Measurements from ENCODE around the gene SLC24A3. TPM values are rescaled to one million over a fixed set of nuclear protein-coding genes. Genes with fewer than 3 reads are reported as not detected.

Gene SLC24A3
- total RNA-seq, 1 experiment from 2014 or later: not detected

DNA sequence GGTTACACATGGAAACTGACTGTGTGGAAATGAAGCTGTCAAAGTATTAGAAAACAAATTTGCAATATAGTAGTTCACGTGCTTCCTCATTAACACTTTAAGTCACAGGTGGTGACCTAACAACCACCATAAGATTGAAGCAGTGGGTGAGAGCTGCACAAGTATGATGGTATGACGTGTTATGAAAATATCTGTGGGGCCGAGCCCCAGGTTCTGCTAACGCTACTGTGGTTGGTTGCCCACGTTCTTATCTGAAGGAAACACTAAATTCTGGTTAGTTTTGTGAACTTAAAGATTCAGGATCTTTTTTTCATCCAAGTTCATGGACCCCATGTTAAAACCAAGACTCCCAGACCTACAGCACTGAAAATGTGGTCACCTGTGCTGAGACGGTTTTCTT, 302.6 kb downstream of the SLC24A3 start:
- no peak for DNase-seq (ENCODE audit: low read depth, low spot score)
- in situ Hi-C loops (cut with HindIII; ENCODE audit: low pct_unique_long_range_greater_than_20kb, low sequenced_read_pairs): no loop called here

GRCh38 chr20:19519466-19519865, 307.0 kb downstream of the SLC24A3 start:
- no peak for DNase-seq (ENCODE audit: low read depth, low spot score)
- in situ Hi-C loops (cut with HindIII; ENCODE audit: low pct_unique_long_range_greater_than_20kb, low sequenced_read_pairs): no loop called here

- no peak for DNase-seq (ENCODE audit: low read depth, low spot score)
- in situ Hi-C loops (cut with HindIII; ENCODE audit: low pct_unique_long_range_greater_than_20kb, low sequenced_read_pairs): no loop called here
Observed at GRCh38 chr20:19520261-19520660, 307.8 kb downstream of the SLC24A3 start.

- DNase-seq (ENCODE audit: low read depth, low spot score): no peak
- in situ Hi-C loops (cut with HindIII; ENCODE audit: low pct_unique_long_range_greater_than_20kb, low sequenced_read_pairs): no loop called here
Observed at GRCh38 chr20:19522071-19522801, 309.8 kb downstream of the SLC24A3 start.

DNA sequence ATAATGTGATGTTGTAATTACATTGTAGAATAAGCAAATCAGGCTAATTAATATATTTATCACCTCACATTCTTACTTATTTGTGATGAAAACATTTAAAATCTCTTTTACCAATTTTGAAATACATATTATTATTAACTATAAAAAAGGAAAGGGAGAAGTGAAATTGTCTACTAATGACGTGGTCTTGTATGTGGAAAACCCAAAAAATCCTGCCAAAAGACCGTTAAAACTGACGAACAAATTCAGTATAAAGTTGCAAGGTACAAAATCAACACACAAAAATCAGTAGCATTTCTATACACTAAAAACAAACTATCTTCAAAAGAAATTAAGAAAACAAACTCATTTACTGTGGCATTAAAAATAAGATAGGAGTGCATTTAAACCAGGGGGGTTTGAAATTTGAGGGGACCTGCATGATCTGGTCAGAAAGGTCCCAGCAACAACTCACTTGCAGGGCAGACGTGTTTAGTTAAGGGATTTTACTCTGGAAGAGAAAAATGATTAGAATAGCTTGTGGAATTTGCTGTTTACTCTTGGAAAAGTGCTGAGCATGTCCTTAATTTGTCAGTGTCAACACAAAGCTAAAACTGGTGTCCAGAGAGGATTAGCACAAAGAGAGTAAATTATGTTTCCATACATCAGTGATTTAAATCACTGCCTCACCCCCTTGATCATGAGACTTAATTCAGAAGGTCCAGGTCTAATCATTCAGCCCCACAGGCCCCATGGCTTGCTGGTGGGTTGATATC, 310.6 kb downstream of the SLC24A3 start:
- in situ Hi-C loops (cut with HindIII; ENCODE audit: low pct_unique_long_range_greater_than_20kb, low sequenced_read_pairs): no loop called here
- DNase-seq (ENCODE audit: low read depth, low spot score): no peak

GRCh38 chr20:19524691-19525090, 312.2 kb downstream of the SLC24A3 start:
- no peak for DNase-seq (ENCODE audit: low read depth, low spot score)
- in situ Hi-C loops (cut with HindIII; ENCODE audit: low pct_unique_long_range_greater_than_20kb, low sequenced_read_pairs): no loop called here

DNA sequence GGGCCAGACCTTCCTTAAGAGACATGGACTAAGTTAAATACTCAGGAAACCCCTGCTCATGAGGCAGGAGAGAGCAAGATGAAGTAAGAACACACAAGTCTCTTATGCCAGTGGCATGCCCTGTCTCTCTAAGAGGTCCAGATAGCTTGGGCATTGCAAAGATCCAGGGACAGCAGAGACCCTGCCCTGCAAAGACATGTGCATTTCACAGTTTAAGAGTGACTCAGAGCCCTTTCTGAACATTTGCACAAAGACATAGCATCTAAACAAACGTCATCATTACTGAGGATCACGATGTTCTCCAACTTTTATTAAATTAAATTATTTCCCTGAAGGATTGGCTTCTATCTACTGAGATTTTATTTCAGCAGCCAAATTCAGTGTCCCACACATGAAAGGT, 315.1 kb downstream of the SLC24A3 start:
- no peak for DNase-seq (ENCODE audit: low read depth, low spot score)
- in situ Hi-C loops (cut with HindIII; ENCODE audit: low pct_unique_long_range_greater_than_20kb, low sequenced_read_pairs): no loop called here

GRCh38 chr20:19528286-19529030, 316.0 kb downstream of the SLC24A3 start:
- in situ Hi-C loops (cut with HindIII; ENCODE audit: low pct_unique_long_range_greater_than_20kb, low sequenced_read_pairs): no loop called here
- no peak for DNase-seq (ENCODE audit: low read depth, low spot score)

GRCh38 chr20:19530006-19530405, 317.6 kb downstream of the SLC24A3 start:
- DNase-seq (ENCODE audit: low read depth, low spot score): no peak
- in situ Hi-C loops (cut with HindIII; ENCODE audit: low pct_unique_long_range_greater_than_20kb, low sequenced_read_pairs): no loop called here

GRCh38 chr20:19531446-19531845, 319.0 kb downstream of the SLC24A3 start:
- no peak for DNase-seq (ENCODE audit: low read depth, low spot score)
- in situ Hi-C loops (cut with HindIII; ENCODE audit: low pct_unique_long_range_greater_than_20kb, low sequenced_read_pairs): no loop called here

DNA sequence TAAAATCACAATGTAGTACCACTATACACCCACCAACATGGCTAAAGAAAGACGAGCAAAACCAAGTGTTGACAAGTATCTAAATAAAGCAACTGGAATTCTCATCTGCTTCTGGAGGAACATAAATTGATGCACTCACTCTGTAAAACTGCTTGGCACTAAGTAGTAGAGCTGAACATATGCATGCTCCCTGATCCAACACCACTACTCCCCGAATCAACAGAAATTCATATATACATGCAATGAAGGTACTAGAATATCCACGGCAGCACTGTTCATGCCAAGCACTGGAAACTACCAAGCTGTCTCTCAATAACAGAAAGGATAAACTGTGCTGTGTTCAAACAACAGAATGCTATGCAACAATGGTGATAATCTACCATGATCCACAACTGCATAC, 326.1 kb downstream of the SLC24A3 start:
- in situ Hi-C loops (cut with HindIII; ENCODE audit: low pct_unique_long_range_greater_than_20kb, low sequenced_read_pairs): no loop called here
- no peak for DNase-seq (ENCODE audit: low read depth, low spot score)

DNA sequence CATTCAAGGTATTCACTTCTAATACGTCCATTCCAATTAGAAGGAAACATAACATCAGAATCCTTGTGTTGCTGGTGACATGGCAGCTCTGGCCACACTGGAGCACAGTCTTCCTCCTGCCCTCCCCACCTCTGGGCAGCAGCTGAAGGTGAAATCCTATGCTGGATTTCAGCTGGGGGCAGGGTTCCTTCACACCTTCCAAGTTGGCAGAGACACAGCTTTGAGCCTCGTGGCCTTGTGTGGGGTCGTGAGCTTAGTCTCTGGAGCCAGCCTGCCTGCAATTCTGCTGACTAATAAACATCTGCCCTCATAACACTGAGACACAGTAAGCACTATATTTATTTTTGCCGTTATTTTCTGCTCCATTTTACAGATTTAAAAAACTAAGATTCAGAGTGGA, 326.7 kb downstream of the SLC24A3 start:
- no peak for DNase-seq (ENCODE audit: low read depth, low spot score)
- in situ Hi-C loops (cut with HindIII; ENCODE audit: low pct_unique_long_range_greater_than_20kb, low sequenced_read_pairs): no loop called here

DNA sequence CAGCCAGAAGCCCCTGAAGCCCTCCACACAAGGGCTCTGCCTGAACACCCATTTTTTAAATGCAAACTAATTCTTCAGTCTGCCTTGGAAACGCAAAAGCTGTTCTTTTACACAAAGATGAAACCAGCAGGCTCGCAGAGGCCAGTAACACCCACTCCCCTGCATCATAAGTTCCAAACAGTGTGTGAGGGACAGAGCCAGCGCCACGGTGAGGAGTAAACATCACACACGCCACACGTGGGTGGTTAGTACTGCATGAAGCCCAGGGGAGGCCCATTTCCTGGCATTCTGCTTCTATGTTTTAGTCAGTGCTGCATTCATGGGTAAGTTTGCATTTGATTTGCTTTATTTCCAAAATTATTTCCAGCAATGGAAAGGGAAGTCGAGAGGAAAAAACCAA, 327.9 kb downstream of the SLC24A3 start:
- in situ Hi-C loops (cut with HindIII; ENCODE audit: low pct_unique_long_range_greater_than_20kb, low sequenced_read_pairs): no loop called here
- DNase-seq (ENCODE audit: low read depth, low spot score): no peak

GRCh38 chr20:19543101-19543500, 330.7 kb downstream of the SLC24A3 start:
- peak; percentile 72 for DNase-seq (ENCODE audit: low read depth, low spot score)
- in situ Hi-C loops (cut with HindIII; ENCODE audit: low pct_unique_long_range_greater_than_20kb, low sequenced_read_pairs): no loop called here

DNA sequence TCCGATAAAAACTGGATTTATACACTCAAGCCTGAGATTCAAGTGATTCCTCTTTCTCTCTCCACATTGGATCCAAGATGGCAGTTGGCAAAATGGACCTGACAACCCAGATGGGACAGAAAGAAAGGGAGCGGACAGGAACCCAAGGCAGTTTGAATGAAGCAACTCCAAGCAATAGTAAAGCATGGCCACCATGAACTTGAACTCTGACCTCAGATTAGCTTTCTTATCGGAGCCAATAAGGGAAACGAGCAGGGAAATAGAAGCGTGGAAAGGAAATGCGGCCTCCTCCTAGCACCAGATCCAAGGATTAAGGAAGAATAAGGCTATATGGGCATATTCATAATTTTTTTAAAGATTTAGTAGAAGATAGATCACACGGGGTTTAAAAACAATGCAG, 332.2 kb downstream of the SLC24A3 start:
- DNase-seq (ENCODE audit: low read depth, low spot score): no peak
- in situ Hi-C loops (cut with HindIII; ENCODE audit: low pct_unique_long_range_greater_than_20kb, low sequenced_read_pairs): no loop called here

DNA sequence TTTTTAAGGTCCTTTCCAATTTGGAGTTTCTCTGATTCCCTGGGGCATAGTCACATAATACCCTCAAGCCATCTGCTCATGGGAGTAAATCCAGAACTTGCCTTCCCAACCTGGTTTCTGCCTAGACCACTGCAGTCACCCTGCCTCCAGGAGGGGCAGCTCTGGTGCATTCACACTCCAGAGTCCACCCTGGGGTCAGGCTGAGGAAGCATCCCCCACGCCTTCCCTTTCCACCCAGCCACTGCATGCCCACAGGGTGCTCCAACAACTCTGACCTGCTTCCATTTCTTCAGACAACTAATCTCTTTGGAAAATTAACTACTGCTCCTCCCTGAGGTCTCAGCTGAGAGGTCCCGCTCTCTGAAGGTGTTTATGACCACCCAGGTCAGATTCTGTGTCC, 334.2 kb downstream of the SLC24A3 start:
- no peak for DNase-seq (ENCODE audit: low read depth, low spot score)
- in situ Hi-C loops (cut with HindIII; ENCODE audit: low pct_unique_long_range_greater_than_20kb, low sequenced_read_pairs): no loop called here

DNA sequence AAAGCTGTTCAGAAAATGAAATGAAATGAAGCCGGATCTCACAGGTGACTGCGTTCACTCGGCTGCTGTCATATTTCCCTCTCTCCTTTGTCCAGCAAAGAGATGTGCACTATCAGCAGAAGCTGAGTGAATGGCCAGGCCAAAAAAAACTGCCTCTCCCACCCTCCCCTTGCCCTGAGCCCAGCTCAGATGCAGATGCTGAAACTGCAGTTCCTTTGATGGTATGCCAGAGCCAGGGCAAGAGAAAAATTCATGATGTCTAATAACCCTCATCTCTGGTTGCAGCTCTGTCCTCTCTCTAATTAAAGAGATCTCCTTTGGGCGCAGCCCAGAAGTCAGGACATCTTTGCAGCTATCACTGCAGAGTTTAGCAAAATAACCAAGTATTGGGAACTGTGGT, 335.1 kb downstream of the SLC24A3 start:
- DNase-seq (ENCODE audit: low read depth, low spot score): no peak
- in situ Hi-C loops (cut with HindIII; ENCODE audit: low pct_unique_long_range_greater_than_20kb, low sequenced_read_pairs): no loop called here

- DNase-seq (ENCODE audit: low read depth, low spot score): no peak
- in situ Hi-C loops (cut with HindIII; ENCODE audit: low pct_unique_long_range_greater_than_20kb, low sequenced_read_pairs): no loop called here
Observed at GRCh38 chr20:19549896-19550295, 337.5 kb downstream of the SLC24A3 start.
